ENCODE measurements around the gene RAD9A. TPM values are rescaled to one million over a fixed set of nuclear protein-coding genes. Genes with fewer than 3 reads are reported as not detected.

The RAD9A gene
- 22.3 TPM for total RNA-seq

GRCh38 chr11:67391304-67392182 is at the start of gene RAD9A:
TSS of gene RAD9A (plus strand) at chr11:67391986. CDS start at chr11:67392045, 59 bp downstream.

DNA sequence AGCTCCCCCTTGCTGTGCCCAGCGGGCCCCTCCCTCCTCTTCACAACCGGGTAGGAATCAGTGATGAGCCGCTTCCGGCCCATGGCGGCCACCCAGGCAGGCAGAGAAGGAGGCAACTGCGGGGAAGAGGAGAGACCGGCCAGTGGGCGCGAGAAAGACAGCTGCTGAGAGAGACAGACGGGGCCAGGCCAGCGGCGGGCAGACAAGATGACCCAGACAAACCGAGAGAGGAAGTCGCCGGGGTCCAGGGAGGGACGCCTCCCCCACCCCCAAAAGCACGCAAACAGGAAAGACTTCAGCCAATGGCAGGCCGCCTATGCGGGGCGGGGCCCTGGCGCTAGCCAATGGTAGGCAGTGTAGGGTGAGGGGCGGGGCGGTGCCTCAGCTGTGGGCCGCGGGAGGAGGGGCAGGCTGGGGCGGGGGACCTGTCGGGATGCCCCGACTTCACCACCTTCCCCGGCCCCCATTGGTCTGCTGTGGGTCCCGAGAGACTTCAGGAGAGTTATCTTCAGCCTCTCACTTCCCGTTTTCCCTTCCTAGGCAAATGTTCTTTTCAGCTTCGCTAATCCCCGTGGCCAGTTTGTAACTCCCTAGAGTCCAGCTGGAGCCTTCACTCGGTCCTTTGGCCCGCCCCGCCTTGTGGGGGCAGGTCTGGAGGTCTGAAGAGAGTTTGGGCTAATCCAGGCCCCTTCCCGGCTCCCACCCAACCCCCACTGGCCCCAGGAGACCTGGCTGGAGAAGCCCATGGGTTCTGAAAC is 38.3 kb upstream of the RAD9A start, which contains the start of gene POLD4:
POLD4 (minus strand) TSS at position 230 of the 758 bp plus-strand sequence; CDS start at position 83, 147 bp downstream.

DNA sequence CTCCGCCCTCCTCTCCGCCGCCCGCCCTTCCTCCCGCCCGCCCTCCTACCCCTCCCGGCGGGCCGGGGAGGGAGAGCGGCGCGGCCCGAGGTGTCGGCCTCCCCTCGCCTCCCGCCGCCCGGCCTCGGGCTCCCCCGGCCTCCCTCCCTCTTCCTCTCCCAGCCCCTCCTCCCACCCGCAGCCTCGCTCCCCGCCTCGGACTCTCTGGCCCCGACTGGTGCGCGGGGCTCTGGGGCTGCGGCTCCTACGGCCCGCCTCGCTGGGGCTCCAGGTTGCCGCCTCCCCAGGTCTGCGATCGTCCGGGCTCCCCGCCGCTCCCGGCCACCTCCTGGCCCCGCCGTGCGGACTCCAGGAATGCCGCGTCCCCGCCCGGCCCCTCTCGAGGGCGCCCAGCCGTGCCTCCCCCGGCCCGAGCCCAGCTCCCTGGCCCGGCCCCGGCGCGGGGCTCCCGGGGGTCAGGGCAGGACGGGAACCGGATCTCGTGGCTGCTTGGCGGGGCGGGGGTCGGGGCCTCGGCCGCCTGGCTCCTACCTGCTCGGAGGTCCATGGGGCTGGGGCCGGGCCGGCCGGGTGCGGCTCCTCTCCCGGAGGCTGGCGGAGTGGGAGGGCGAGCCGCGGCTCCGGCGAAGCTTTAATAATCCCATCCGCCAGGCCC is 18.7 kb upstream of the RAD9A start, which contains the start of gene CLCF1:
CLCF1 (minus strand) TSS at position 606 of the 655 bp plus-strand sequence; CDS start at position 547, 59 bp downstream.

DNA sequence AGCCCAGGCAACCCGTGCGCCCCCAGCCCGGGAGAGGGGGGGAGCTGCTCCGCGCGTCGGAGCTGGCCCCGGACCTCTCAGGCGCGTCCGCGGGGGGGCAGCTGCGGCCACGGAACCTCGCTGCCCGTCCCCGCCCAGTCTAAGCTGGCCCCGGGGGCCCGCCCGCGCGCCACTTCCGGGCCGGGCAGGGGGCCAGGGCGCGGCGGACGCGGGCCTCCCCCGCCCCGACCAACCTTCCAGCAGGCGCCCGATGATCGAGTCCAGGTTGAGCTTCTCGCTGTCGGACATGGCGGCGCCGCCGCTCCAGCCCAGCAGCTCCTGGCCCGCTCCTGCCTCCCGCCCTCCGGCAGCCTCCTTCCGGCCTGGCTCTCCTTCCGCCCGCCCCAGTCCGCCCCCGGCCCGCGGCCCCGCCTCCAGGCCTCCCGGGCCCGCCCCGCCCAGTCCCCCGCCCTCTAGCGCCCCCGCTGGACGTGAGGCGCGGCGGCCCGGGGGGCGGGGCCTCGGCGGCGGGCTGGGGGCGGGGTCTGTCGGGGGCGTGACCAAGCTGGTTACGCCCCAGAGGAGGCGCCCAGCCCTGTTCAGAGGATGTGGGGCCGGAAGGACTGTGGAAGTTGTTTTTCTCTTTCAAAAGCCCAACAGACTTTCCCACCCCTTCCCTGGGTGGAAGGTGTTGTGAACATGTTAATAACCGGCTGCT is 9.9 kb downstream of the RAD9A start, which contains the start of gene PPP1CA:
PPP1CA (minus strand) TSS at position 364 of the 697 bp plus-strand sequence; CDS start at position 288, 76 bp downstream.

GRCh38 chr11:67415501-67416304 is 23.9 kb downstream of the RAD9A start, which contains the start of gene CARNS1:
TSS of gene CARNS1 (plus strand) at chr11:67415678. CDS start at chr11:67416200, 522 bp downstream.

GRCh38 chr11:67428052-67429001 is 36.5 kb downstream of the RAD9A start, which contains the start of gene RPS6KB2:
TSS of gene RPS6KB2 (plus strand) at chr11:67428494. CDS start at chr11:67428546, 52 bp downstream.

GRCh38 chr11:67437082-67437808 is 45.5 kb downstream of the RAD9A start, which contains the start of gene PTPRCAP:
TSS of gene PTPRCAP (minus strand) at chr11:67437682. CDS start at chr11:67437619, 63 bp downstream.

Small RNA genes within 50 kb of the gene (small RNA-seq; reads per million reads assigned to genes)
- gene RN7SKP239 (ENCODE audit: low replicate concordance) (not detected), gene RNU6-1238P (ENCODE audit: low replicate concordance) (not detected)

Other genes starting within 250 kb of the RAD9A start
- gene GRK2, start 125.5 kb upstream of the RAD9A start, total RNA-seq, result 39.3 TPM
- 52.0 TPM for gene ANKRD13D, start 102.7 kb upstream of the RAD9A start, total RNA-seq
- gene SSH3, start 88.5 kb upstream of the RAD9A start, total RNA-seq, result 22.5 TPM
- gene POLD4, start 38.4 kb upstream of the RAD9A start, total RNA-seq, result 15.9 TPM
- 3.5 TPM for gene CLCF1, start 18.4 kb upstream of the RAD9A start, total RNA-seq
- 144 TPM for gene PPP1CA, start 9.9 kb downstream of the RAD9A start, total RNA-seq
- gene TBC1D10C, start 12.1 kb downstream of the RAD9A start, total RNA-seq, result 4.9 TPM
- gene CARNS1, start 23.7 kb downstream of the RAD9A start, total RNA-seq, result 8.8 TPM
- gene RPS6KB2, start 36.5 kb downstream of the RAD9A start, total RNA-seq, result 35.5 TPM
- gene PTPRCAP, start 45.7 kb downstream of the RAD9A start, total RNA-seq, result 2.5 TPM
- 89.6 TPM for gene CORO1B, start 51.5 kb downstream of the RAD9A start, total RNA-seq
- gene GPR152, start 60.7 kb downstream of the RAD9A start, total RNA-seq, result not detected
- 0.58 TPM for gene CABP4, start 63.4 kb downstream of the RAD9A start, total RNA-seq
- gene TMEM134, start 77.3 kb downstream of the RAD9A start, total RNA-seq, result 56.6 TPM
- gene AIP, start 91.0 kb downstream of the RAD9A start, total RNA-seq, result 65.4 TPM
- 60.2 TPM for gene PITPNM1, start 113.4 kb downstream of the RAD9A start, total RNA-seq
- gene CDK2AP2, start 116.2 kb downstream of the RAD9A start, total RNA-seq, result 38.0 TPM
- not detected for gene CABP2, start 131.5 kb downstream of the RAD9A start, total RNA-seq
- 811 TPM for gene GSTP1, start 191.8 kb downstream of the RAD9A start, total RNA-seq
- 205 TPM for gene NDUFV1, start 214.9 kb downstream of the RAD9A start, total RNA-seq
- gene NUDT8, start 238.0 kb downstream of the RAD9A start, total RNA-seq, result 10.9 TPM
- gene TBX10, start 247.8 kb downstream of the RAD9A start, total RNA-seq, result not detected

Measured in metanephros (tissue), 2 donors.